ENCODE measurements around the gene SPOPL. TPM values are rescaled to one million over a fixed set of nuclear protein-coding genes. Genes with fewer than 3 reads are reported as not detected.

Gene SPOPL
- 1,000 to 10,000 TPM in 1 of 4 donors, 10 to 100 TPM in 3; 25.4 to 1,178 (median 36.7) TPM for total RNA-seq

- in situ Hi-C loops (cut with MboI; ENCODE audit: low pct_ligation_motif_present in 1 of 4, low pct_unique_long_range_greater_than_20kb in 1 of 4, low sequenced_read_pairs in 3 of 4) (no loop called here), intact Hi-C loops (cut with DNase I; ENCODE audit: low total_unique reads) (no loop called here)
- H3K27me3 ChIP-seq = no peaks in the 10 kb centered on the region
- DNase-seq = peak; percentile 95
- H3K27ac ChIP-seq = peak within 1 kb of the TSS; percentile 90 to 96 (median 94)
- H3K36me3 ChIP-seq = no peaks in the 10 kb centered on the region
- TF ChIP-seq EP300 (IDR thresholded peaks at IDR 0.05; ENCODE audit: low read depth) (no peak), POLR2A (IDR thresholded peaks at IDR 0.05) (peak; percentile 52), POLR2AphosphoS5 (IDR thresholded peaks at IDR 0.05) (peak; percentile 40 to 78 (median 56))
- TF ChIP-seq, protein P1, sequence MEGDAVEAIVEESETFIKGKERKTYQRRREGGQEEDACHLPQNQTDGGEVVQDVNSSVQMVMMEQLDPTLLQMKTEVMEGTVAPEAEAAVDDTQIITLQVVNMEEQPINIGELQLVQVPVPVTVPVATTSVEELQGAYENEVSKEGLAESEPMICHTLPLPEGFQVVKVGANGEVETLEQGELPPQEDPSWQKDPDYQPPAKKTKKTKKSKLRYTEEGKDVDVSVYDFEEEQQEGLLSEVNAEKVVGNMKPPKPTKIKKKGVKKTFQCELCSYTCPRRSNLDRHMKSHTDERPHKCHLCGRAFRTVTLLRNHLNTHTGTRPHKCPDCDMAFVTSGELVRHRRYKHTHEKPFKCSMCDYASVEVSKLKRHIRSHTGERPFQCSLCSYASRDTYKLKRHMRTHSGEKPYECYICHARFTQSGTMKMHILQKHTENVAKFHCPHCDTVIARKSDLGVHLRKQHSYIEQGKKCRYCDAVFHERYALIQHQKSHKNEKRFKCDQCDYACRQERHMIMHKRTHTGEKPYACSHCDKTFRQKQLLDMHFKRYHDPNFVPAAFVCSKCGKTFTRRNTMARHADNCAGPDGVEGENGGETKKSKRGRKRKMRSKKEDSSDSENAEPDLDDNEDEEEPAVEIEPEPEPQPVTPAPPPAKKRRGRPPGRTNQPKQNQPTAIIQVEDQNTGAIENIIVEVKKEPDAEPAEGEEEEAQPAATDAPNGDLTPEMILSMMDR (IDR thresholded peaks at IDR 0.05) = peak in 4 of 5 experiments; percentile 14 to 50 (median 36)
- peak within 1 kb of the TSS; percentile 80 to 93 (median 86) for H3K4me3 ChIP-seq
- 1% methylated on average over 54 of the region's 86 CpGs; no CpG with 5 or more reads in 1 of the 2 donors for WGBS, 2 donors (ENCODE audit: low coverage in 1 of 2)
- H3K4me1 ChIP-seq = peaks cover 16 to 52% (median 35%) of the 10 kb centered on the region in 4 donors
- no peaks in the 10 kb centered on the region for H3K9me3 ChIP-seq
These were observed at the start of gene SPOPL for GRCh38 chr2:138501425-138502254. Gene SPOPL, plus strand, starts transcription at chr2:138501770. Its CDS starts 48,447 bp downstream, at chr2:138550217.

- WGBS, 2 donors (ENCODE audit: low coverage in 1 of 2) = 89 to 97% methylated on average over 1 of the region's 1 CpG
- no peak for TF ChIP-seq POLR2A (IDR thresholded peaks at IDR 0.05)
- TF ChIP-seq, protein P1 (IDR thresholded peaks at IDR 0.05) = no peak
- H3K9me3 ChIP-seq = no peaks in the 10 kb centered on the region
- no peak overlapping the region for H3K4me3 ChIP-seq
- no peak overlapping the region for H3K27ac ChIP-seq
- no peak for DNase-seq
- no peaks in the 10 kb centered on the region for H3K36me3 ChIP-seq
- intact Hi-C loops (cut with DNase I; ENCODE audit: low total_unique reads) (no loop called here), in situ Hi-C loops (cut with MboI; ENCODE audit: low pct_ligation_motif_present in 1 of 4, low pct_unique_long_range_greater_than_20kb in 1 of 4, low sequenced_read_pairs in 3 of 4) (no loop called here)
- no peaks in the 10 kb centered on the region for H3K27me3 ChIP-seq
- H3K4me1 ChIP-seq = no peaks in the 10 kb centered on the region
These were observed 49.2 kb upstream of the SPOPL start for GRCh38 chr2:138452324-138452723.

DNA sequence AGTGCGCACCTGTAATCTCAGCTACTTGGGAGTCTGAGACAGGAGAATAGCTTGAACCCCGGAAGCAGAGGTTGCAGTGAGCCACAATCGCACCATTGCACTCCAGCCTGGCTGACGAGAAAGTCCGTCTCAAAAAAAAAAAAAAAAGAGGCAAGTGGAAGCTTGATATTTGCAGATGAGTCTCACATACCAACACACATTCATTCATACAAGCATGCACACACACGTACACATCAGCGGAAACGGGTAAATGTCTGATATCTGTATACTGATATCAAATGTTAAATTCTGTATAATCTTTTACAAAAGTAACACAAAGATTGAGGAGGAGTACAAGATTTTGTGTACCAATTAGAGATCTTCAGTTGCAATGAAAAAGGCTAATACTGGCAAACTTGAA lies 47.8 kb upstream of the SPOPL start:
- Histone ChIP-seq H3K27ac (no peak overlapping the region), H3K4me3 (no peak overlapping the region), H3K9me3 (no peaks in the 10 kb centered on the region), H3K4me1 (no peaks in the 10 kb centered on the region), H3K36me3 (no peaks in the 10 kb centered on the region), H3K27me3 (no peaks in the 10 kb centered on the region)
- intact Hi-C loops (cut with DNase I; ENCODE audit: low total_unique reads) = no loop called here
- TF ChIP-seq POLR2AphosphoS5 (IDR thresholded peaks at IDR 0.05) = no peak
- TF ChIP-seq, protein P1 (IDR thresholded peaks at IDR 0.05) = no peak
- TF ChIP-seq POLR2A (IDR thresholded peaks at IDR 0.05) = no peak
- no peak for TF ChIP-seq EP300 (IDR thresholded peaks at IDR 0.05; ENCODE audit: low read depth)
- DNase-seq = no peak
- in situ Hi-C loops (cut with MboI; ENCODE audit: low pct_ligation_motif_present in 1 of 4, low pct_unique_long_range_greater_than_20kb in 1 of 4, low sequenced_read_pairs in 3 of 4) = no loop called here
- 98 to 100% methylated on average over 1 to 8 of the region's 8 CpGs for WGBS, 2 donors (ENCODE audit: low coverage in 1 of 2)

GRCh38 chr2:138454761-138455160 lies 46.8 kb upstream of the SPOPL start:
- TF ChIP-seq POLR2AphosphoS5 (IDR thresholded peaks at IDR 0.05) = no peak
- TF ChIP-seq, protein P1 (IDR thresholded peaks at IDR 0.05) = no peak
- no peak for TF ChIP-seq POLR2A (IDR thresholded peaks at IDR 0.05)
- no peak for TF ChIP-seq EP300 (IDR thresholded peaks at IDR 0.05; ENCODE audit: low read depth)
- 80 to 86% methylated on average over 2 of the region's 2 CpGs for WGBS, 2 donors (ENCODE audit: low coverage in 1 of 2)
- Histone ChIP-seq H3K4me1 (no peaks in the 10 kb centered on the region), H3K9me3 (no peaks in the 10 kb centered on the region), H3K27ac (no peak overlapping the region), H3K27me3 (no peaks in the 10 kb centered on the region), H3K36me3 (no peaks in the 10 kb centered on the region), H3K4me3 (no peak overlapping the region)
- DNase-seq = no peak
- intact Hi-C loops (cut with DNase I; ENCODE audit: low total_unique reads) = no loop called here
- in situ Hi-C loops (cut with MboI; ENCODE audit: low pct_ligation_motif_present in 1 of 4, low pct_unique_long_range_greater_than_20kb in 1 of 4, low sequenced_read_pairs in 3 of 4) = no loop called here

Measured in transverse colon (tissue), 4 donors.